Lower leg skin (tissue), 3 donors: ENCODE data around the gene HCST.

Experiments
- CTCF ChIP-seq, 3 donors: fragments of 450-650 bp; IDR thresholded peaks; one replicate each; pipeline ENCODE4 v1.5.1; 2016; ENCODE audit warnings: antibody characterized with exemption in 3 of 3, mild to moderate bottlenecking in 3 of 3, moderate library complexity in 2 of 3
- POLR2A ChIP-seq, 2 donors: fragments of 450-650 bp; IDR thresholded peaks; one replicate each; pipeline ENCODE4 v1.6.1; 2016 to 2017; ENCODE audit warnings: antibody characterized with exemption in 2 of 2, mild to moderate bottlenecking in 1 of 2, moderate library complexity in 1 of 2

GRCh38 chr19:35909684-35910035 is 7.3 kb downstream of the HCST start:
- TF ChIP-seq CTCF (IDR thresholded peaks at IDR 0.05) = no peak
- no peak for TF ChIP-seq POLR2A (IDR thresholded peaks at IDR 0.05)
